ENCODE data around the gene AURKAIP1. TPM values are rescaled to one million over a fixed set of nuclear protein-coding genes. Genes with fewer than 3 reads are reported as not detected.
"Not testable (repeated sequence)": the region's sequence is repeated elsewhere in the genome, so short reads cannot be mapped to it uniquely, and the experiment has no call there.

AURKAIP1 gene
- total and polyA plus RNA-seq, 7 experiments from 2014 or later = 53.8 to 160 (median 65.2) TPM

GRCh38 chr1:1370771-1371300, 4.2 kb downstream of the AURKAIP1 start:
- H3K36me3 ChIP-seq (ENCODE audit: control insufficient read depth in 2 of 3, insufficient read depth in 3 of 3, low read length in 3 of 3) = peaks cover 0 to 11% (median 4%) of the 10 kb centered on the region in 3 experiments
- peaks cover 0 to 5% (median 0%) of the 10 kb centered on the region in 5 donors for H3K36me3 Mint-ChIP-seq
- H3K27me3 Mint-ChIP-seq = peaks cover 0 to 2% (median 0%) of the 10 kb centered on the region in 5 donors
- intact Hi-C loops (cut with micrococcal nuclease) = loop anchor here (1.0 to 10.0 kb wide), 3 partner anchors 12 to 356 kb away; partner anchors contain the start of genes DVL1 (in 1 of the 2) and ISG15 (in 1 of the 2)
- ChIA-PET POLR2A (interaction anchor here (0.7 to 2.8 kb wide), 6 partner anchors 13 to 36 kb away, joined by 3 to 10 read pairs (median 7); partner anchors contain the start of genes CCNL2, MRPL20 and MXRA8), CTCF (interaction anchor here (1.0 to 1.8 kb wide), 5 partner anchors 19 to 249 kb away, joined by 3 to 7 read pairs (median 4); partner anchors contain the start of gene TAS1R3)
- peak overlapping the region in 8 of 10 donors; percentile 49 to 91 (median 64) for H3K4me3 Mint-ChIP-seq
- no peak for DNase-seq
- H3K4me1 ChIP-seq (ENCODE audit: control insufficient read depth in 2 of 2, insufficient read depth in 2 of 2, low read length in 2 of 2) = peaks cover 18 to 30% of the 10 kb centered on the region in 2 donors
- H3K27ac Mint-ChIP-seq = peak overlapping the region in 4 of 9 donors; percentile 73 to 88 (median 84)
- no peak for ATAC-seq
- H3K4me1 Mint-ChIP-seq = peaks cover 0 to 39% (median 23%) of the 10 kb centered on the region in 7 donors
- peak overlapping the region; percentile 43 for H3K27ac ChIP-seq (ENCODE audit: low read depth, low read length)
- no peaks in the 10 kb centered on the region for H3K27me3 ChIP-seq (ENCODE audit: control insufficient read depth in 2 of 2, insufficient read depth in 2 of 2, low read length in 2 of 2)
- H3K4me3 ChIP-seq (ENCODE audit: low read length) = peak overlapping the region; percentile 33
- H3K9me3 ChIP-seq (ENCODE audit: control insufficient read depth in 2 of 3, low read length in 3 of 3) = peaks cover 0 to 10% (median 0%) of the 10 kb centered on the region in 3 experiments
- no peaks in the 10 kb centered on the region for H3K9me3 Mint-ChIP-seq

GRCh38 chr1:1370094-1370493, 4.9 kb downstream of the AURKAIP1 start:
- DNase-seq; H3K27me3 ChIP-seq (ENCODE audit: control insufficient read depth in 2 of 2, insufficient read depth in 2 of 2, low read length in 2 of 2); H3K27ac ChIP-seq (ENCODE audit: low read depth, low read length); H3K27me3 Mint-ChIP-seq; H3K4me3 ChIP-seq (ENCODE audit: low read length); H3K36me3 Mint-ChIP-seq; H3K9me3 ChIP-seq (ENCODE audit: control insufficient read depth in 2 of 3, low read length in 3 of 3); H3K9me3 Mint-ChIP-seq; ATAC-seq: not testable (repeated sequence)
- CTCF ChIA-PET = interaction anchor here (1.1 to 1.8 kb wide), 3 partner anchors 19 to 249 kb away, joined by 3 to 7 read pairs (median 3); no protein-coding TSS in a partner anchor
- Mint-ChIP-seq H3K27ac (peak overlapping the region in 6 of 9 donors; percentile 38 to 83 (median 66)), H3K4me3 (peak overlapping the region in 4 of 10 donors; percentile 8 to 75 (median 40)), H3K4me1 (peaks cover 0 to 34% (median 19%) of the 10 kb centered on the region in 7 donors)
- H3K4me1 ChIP-seq (ENCODE audit: control insufficient read depth in 2 of 2, insufficient read depth in 2 of 2, low read length in 2 of 2) = peaks cover 18 to 30% of the 10 kb centered on the region in 2 donors
- peaks cover 0 to 11% (median 4%) of the 10 kb centered on the region in 3 experiments for H3K36me3 ChIP-seq (ENCODE audit: control insufficient read depth in 2 of 3, insufficient read depth in 3 of 3, low read length in 3 of 3)
- POLR2A ChIA-PET = interaction anchor here (0.6 to 2.8 kb wide), 5 partner anchors 12 to 374 kb away, joined by 3 to 10 read pairs (median 5); partner anchors contain the start of genes CCNL2 and MXRA8
- intact Hi-C loops (cut with micrococcal nuclease) = loop anchor here in 1 of 2 donors (10.0 kb wide), 1 partner anchor 355 kb away; the partner anchor contains the start of gene ISG15

GRCh38 chr1:1367315-1367714, 7.7 kb downstream of the AURKAIP1 start:
- H3K4me3 Mint-ChIP-seq = no peak overlapping the region
- H3K9me3 Mint-ChIP-seq = no peaks in the 10 kb centered on the region
- Histone ChIP-seq H3K27ac (ENCODE audit: low read depth, low read length) (no peak overlapping the region), H3K4me3 (ENCODE audit: low read length) (no peak overlapping the region), H3K36me3 (ENCODE audit: control insufficient read depth in 2 of 3, insufficient read depth in 3 of 3, low read length in 3 of 3) (no peaks in the 10 kb centered on the region), H3K9me3 (ENCODE audit: control insufficient read depth in 2 of 3, low read length in 3 of 3) (peaks cover 0 to 10% (median 0%) of the 10 kb centered on the region in 3 experiments), H3K4me1 (ENCODE audit: control insufficient read depth in 2 of 2, insufficient read depth in 2 of 2, low read length in 2 of 2) (peaks cover 16% of the 10 kb centered on the region in 2 donors), H3K27me3 (ENCODE audit: control insufficient read depth in 2 of 2, insufficient read depth in 2 of 2, low read length in 2 of 2) (no peaks in the 10 kb centered on the region)
- H3K36me3 Mint-ChIP-seq = peaks cover 0 to 1% (median 0%) of the 10 kb centered on the region in 5 donors
- DNase-seq = no peak
- ChIA-PET CTCF (no interaction called here), POLR2A (no interaction called here)
- H3K27ac Mint-ChIP-seq = no peak overlapping the region
- intact Hi-C loops (cut with micrococcal nuclease) = no loop called here
- H3K4me1 Mint-ChIP-seq = peaks cover 0 to 21% (median 17%) of the 10 kb centered on the region in 7 donors
- no peak for ATAC-seq
- peaks cover 0 to under 1% (median 0%) of the 10 kb centered on the region in 5 donors for H3K27me3 Mint-ChIP-seq

GRCh38 chr1:1366699-1367066, 8.3 kb downstream of the AURKAIP1 start:
- Mint-ChIP-seq H3K4me3 (no peak overlapping the region), H3K27ac (no peak overlapping the region), H3K36me3 (no peaks in the 10 kb centered on the region), H3K9me3 (no peaks in the 10 kb centered on the region), H3K4me1 (peaks cover 0 to 17% (median 11%) of the 10 kb centered on the region in 7 donors), H3K27me3 (peaks cover 0 to 5% (median 0%) of the 10 kb centered on the region in 5 donors)
- Histone ChIP-seq H3K9me3 (ENCODE audit: control insufficient read depth in 2 of 3, low read length in 3 of 3) (peaks cover 0 to 10% (median 0%) of the 10 kb centered on the region in 3 experiments), H3K4me3 (ENCODE audit: low read length) (no peak overlapping the region), H3K27ac (ENCODE audit: low read depth, low read length) (no peak overlapping the region), H3K36me3 (ENCODE audit: control insufficient read depth in 2 of 3, insufficient read depth in 3 of 3, low read length in 3 of 3) (no peaks in the 10 kb centered on the region), H3K4me1 (ENCODE audit: control insufficient read depth in 2 of 2, insufficient read depth in 2 of 2, low read length in 2 of 2) (peaks cover 10% of the 10 kb centered on the region in 2 donors), H3K27me3 (ENCODE audit: control insufficient read depth in 2 of 2, insufficient read depth in 2 of 2, low read length in 2 of 2) (no peaks in the 10 kb centered on the region)
- intact Hi-C loops (cut with micrococcal nuclease) = no loop called here
- no peak for ATAC-seq
- ChIA-PET POLR2A (no interaction called here), CTCF (no interaction called here)
- no peak for DNase-seq

GRCh38 chr1:1365875-1366698, 8.9 kb downstream of the AURKAIP1 start:
- H3K4me3 ChIP-seq (ENCODE audit: low read length) = no peak overlapping the region
- peaks cover 0 to 10% (median 0%) of the 10 kb centered on the region in 3 experiments for H3K9me3 ChIP-seq (ENCODE audit: control insufficient read depth in 2 of 3, low read length in 3 of 3)
- intact Hi-C loops (cut with micrococcal nuclease) = no loop called here
- Mint-ChIP-seq H3K9me3 (no peaks in the 10 kb centered on the region), H3K36me3 (no peaks in the 10 kb centered on the region), H3K4me1 (peaks cover 0 to 12% (median 5%) of the 10 kb centered on the region in 7 donors), H3K27me3 (peaks cover 0 to 5% (median 0%) of the 10 kb centered on the region in 5 donors), H3K4me3 (no peak overlapping the region), H3K27ac (no peak overlapping the region)
- ChIA-PET CTCF (no interaction called here), POLR2A (interaction anchor here (0.6 to 1.6 kb wide), 3 partner anchors 9 to 396 kb away, joined by 3 to 4 read pairs (median 4); partner anchors contain the start of gene AURKAIP1)
- no peaks in the 10 kb centered on the region for H3K36me3 ChIP-seq (ENCODE audit: control insufficient read depth in 2 of 3, insufficient read depth in 3 of 3, low read length in 3 of 3)
- no peaks in the 10 kb centered on the region for H3K27me3 ChIP-seq (ENCODE audit: control insufficient read depth in 2 of 2, insufficient read depth in 2 of 2, low read length in 2 of 2)
- ATAC-seq (no peak), DNase-seq (no peak)
- H3K4me1 ChIP-seq (ENCODE audit: control insufficient read depth in 2 of 2, insufficient read depth in 2 of 2, low read length in 2 of 2) = peaks cover 4% of the 10 kb centered on the region in 2 donors
- no peak overlapping the region for H3K27ac ChIP-seq (ENCODE audit: low read depth, low read length)

- Mint-ChIP-seq H3K27ac (no peak overlapping the region), H3K4me3 (no peak overlapping the region), H3K9me3 (peaks cover 0 to 2% (median 0%) of the 10 kb centered on the region in 11 donors), H3K4me1 (peaks cover 0 to 9% (median 7%) of the 10 kb centered on the region in 7 donors), H3K27me3 (peaks cover 0 to 13% (median 4%) of the 10 kb centered on the region in 5 donors), H3K36me3 (no peaks in the 10 kb centered on the region)
- Histone ChIP-seq H3K4me1 (ENCODE audit: control insufficient read depth in 2 of 2, insufficient read depth in 2 of 2, low read length in 2 of 2) (no peaks in the 10 kb centered on the region), H3K9me3 (ENCODE audit: control insufficient read depth in 2 of 3, low read length in 3 of 3) (peaks cover 0 to 10% (median 0%) of the 10 kb centered on the region in 3 experiments), H3K4me3 (ENCODE audit: low read length) (no peak overlapping the region), H3K36me3 (ENCODE audit: control insufficient read depth in 2 of 3, insufficient read depth in 3 of 3, low read length in 3 of 3) (no peaks in the 10 kb centered on the region), H3K27ac (ENCODE audit: low read depth, low read length) (no peak overlapping the region), H3K27me3 (ENCODE audit: control insufficient read depth in 2 of 2, insufficient read depth in 2 of 2, low read length in 2 of 2) (no peaks in the 10 kb centered on the region)
- ChIA-PET CTCF (no interaction called here), POLR2A (no interaction called here)
- ATAC-seq = no peak
- DNase-seq = no peak
- intact Hi-C loops (cut with micrococcal nuclease) = no loop called here
Measured at GRCh38 chr1:1364266-1364665, 10.7 kb downstream of the AURKAIP1 start.
